Measurements from ENCODE around the gene ECI1. TPM values are rescaled to one million over a fixed set of nuclear protein-coding genes. Genes with fewer than 3 reads are reported as not detected.

The ECI1 gene
- total RNA-seq, 1 experiment from 2014 or later: 52.9 TPM

Other genes starting within 250 kb of the ECI1 start
- gene ZNF598, start 241.8 kb downstream of the ECI1 start, total RNA-seq (2014; rRNA removed; shearing (Covaris generic)): 58.0 and 72.1 TPM in 2 replicates
- not detected in 2 replicates for gene NPW, start 231.8 kb downstream of the ECI1 start, total RNA-seq (2014; rRNA removed; shearing (Covaris generic))
- gene NHERF2, start 224.7 kb downstream of the ECI1 start, total RNA-seq (2014; rRNA removed; shearing (Covaris generic)): 20.5 and 28.9 TPM in 2 replicates
- 25.2 and 36.6 TPM in 2 replicates for gene NTHL1, start 203.8 kb downstream of the ECI1 start, total RNA-seq (2014; rRNA removed; shearing (Covaris generic))
- gene TSC2, start 203.6 kb downstream of the ECI1 start, total RNA-seq (2014; rRNA removed; shearing (Covaris generic)): 23.3 and 36.4 TPM in 2 replicates
- 42.0 and 113 TPM in 2 replicates for gene PKD1, start 115.7 kb downstream of the ECI1 start, total RNA-seq (2014; rRNA removed; shearing (Covaris generic))
- 46.8 and 55.2 TPM in 2 replicates for gene RAB26, start 103.0 kb downstream of the ECI1 start, total RNA-seq (2014; rRNA removed; shearing (Covaris generic))
- 76.1 and 99.9 TPM in 2 replicates for gene TRAF7, start 95.8 kb downstream of the ECI1 start, total RNA-seq (2014; rRNA removed; shearing (Covaris generic))
- gene CASKIN1, start 55.0 kb downstream of the ECI1 start, total RNA-seq (2014; rRNA removed; shearing (Covaris generic)): 0.80 and 4.2 TPM in 2 replicates
- gene MLST8, start 46.1 kb downstream of the ECI1 start, total RNA-seq (2014; rRNA removed; shearing (Covaris generic)): 34.8 and 86.2 TPM in 2 replicates
- gene BRICD5, start 40.7 kb downstream of the ECI1 start, total RNA-seq (2014; rRNA removed; shearing (Covaris generic)): 1.9 and 2.1 TPM in 2 replicates
- 47.8 and 70.9 TPM in 2 replicates for gene PGP, start 36.7 kb downstream of the ECI1 start, total RNA-seq (2014; rRNA removed; shearing (Covaris generic))
- 40.4 and 59.4 TPM in 2 replicates for gene E4F1, start 28.0 kb downstream of the ECI1 start, total RNA-seq (2014; rRNA removed; shearing (Covaris generic))
- gene DNASE1L2, start 15.1 kb downstream of the ECI1 start, total RNA-seq (2014; rRNA removed; shearing (Covaris generic)): 0.20 and 0.62 TPM in 2 replicates
- gene RNPS1, start 16.5 kb upstream of the ECI1 start, total RNA-seq (2014; rRNA removed; shearing (Covaris generic)): 145 and 179 TPM in 2 replicates
- 4.9 and 9.5 TPM in 2 replicates for gene ABCA3, start 89.1 kb upstream of the ECI1 start, total RNA-seq (2014; rRNA removed; shearing (Covaris generic))
- 48.2 and 62.1 TPM in 2 replicates for gene CCNF, start 177.9 kb upstream of the ECI1 start, total RNA-seq (2014; rRNA removed; shearing (Covaris generic))
- gene TEDC2, start 208.5 kb upstream of the ECI1 start, total RNA-seq (2014; rRNA removed; shearing (Covaris generic)): 42.8 and 49.9 TPM in 2 replicates
- gene NTN3, start 219.7 kb upstream of the ECI1 start, total RNA-seq (2014; rRNA removed; shearing (Covaris generic)): 2.0 and 4.4 TPM in 2 replicates
- gene TBC1D24, start 223.5 kb upstream of the ECI1 start, total RNA-seq (2014; rRNA removed; shearing (Covaris generic)): 9.4 and 13.0 TPM in 2 replicates

Measured in G401 (cell line).